Stimulated activated CD8-positive, alpha-beta memory T cell treated with anti-CD3 and anti-CD28 coated beads, Interleukin-4, amount 100 ng/mL, for 48 hours (primary cell): ENCODE data around the gene BICDL2.
A peak's percentile ranks its signal among the peaks of the same experiment; 100 is the strongest.
"Not testable (repeated sequence)": the region's sequence is repeated elsewhere in the genome, so short reads cannot be mapped to it uniquely, and the experiment has no call there.

Experiments used
- DNase-seq: peaks from one replicate; pipeline ENCODE4 v3.0.0-alpha.2; 2020

Gene BICDL2

GRCh38 chr16:3063625-3064386 is 27.1 kb upstream of the BICDL2 start:
- no peak for DNase-seq

GRCh38 chr16:3062553-3062952 is 25.8 kb upstream of the BICDL2 start:
- no peak for DNase-seq

- no peak for DNase-seq
Measured at GRCh38 chr16:3060339-3061127, 23.8 kb upstream of the BICDL2 start.

GRCh38 chr16:3059723-3060242 is 23.0 kb upstream of the BICDL2 start:
- DNase-seq: no peak

GRCh38 chr16:3059041-3059722 is 22.4 kb upstream of the BICDL2 start:
- DNase-seq: peak; percentile 92

- peak; percentile 71 for DNase-seq
Measured at GRCh38 chr16:3058139-3059030, 21.6 kb upstream of the BICDL2 start.

GRCh38 chr16:3057181-3058138 is 20.7 kb upstream of the BICDL2 start:
- no peak for DNase-seq

GRCh38 chr16:3056336-3057180 is 19.8 kb upstream of the BICDL2 start:
- no peak for DNase-seq

- not testable (repeated sequence) for DNase-seq
Measured at GRCh38 chr16:3055734-3056115, 19.0 kb upstream of the BICDL2 start.

GRCh38 chr16:3054965-3055733 is 18.4 kb upstream of the BICDL2 start:
- no peak for DNase-seq

- DNase-seq: not testable (repeated sequence)
Measured at GRCh38 chr16:3053330-3053710, 16.6 kb upstream of the BICDL2 start.

- not testable (repeated sequence) for DNase-seq
Measured at GRCh38 chr16:3052571-3053329, 16.0 kb upstream of the BICDL2 start.

- DNase-seq: no peak
Measured at GRCh38 chr16:3051494-3051893, 14.8 kb upstream of the BICDL2 start.

- no peak for DNase-seq
Measured at GRCh38 chr16:3051009-3051408, 14.3 kb upstream of the BICDL2 start.

GRCh38 chr16:3050487-3050886 is 13.7 kb upstream of the BICDL2 start:
- no peak for DNase-seq

GRCh38 chr16:3049921-3050481 is 13.3 kb upstream of the BICDL2 start:
- DNase-seq: no peak

GRCh38 chr16:3047387-3047720 is 10.6 kb upstream of the BICDL2 start:
- DNase-seq: no peak

- DNase-seq: no peak
Measured at GRCh38 chr16:3046641-3047386, 10.1 kb upstream of the BICDL2 start.
